Subcutaneous adipose tissue (tissue), 4 donors: ENCODE data around the gene DCUN1D3. TPM values are rescaled to one million over a fixed set of nuclear protein-coding genes. Genes with fewer than 3 reads are reported as not detected.

Source experiments
- total RNA-seq, 4 donors: library from RNA; depleted of rRNA; stranded (reverse); fragments of >200 nt; gene quantifications; one replicate each; pipeline ENCODE4 v1.1.0, GENCODE V29; 2016
- TF ChIP-seq, protein P1 (sequence below): fragments of 450-650 bp; IDR thresholded peaks from one replicate; pipeline ENCODE4 v1.5.1; 2016; ENCODE audit warnings: low read depth, mild to moderate bottlenecking, control low read depth, antibody characterized with exemption, moderate library complexity

The DCUN1D3 gene
- total RNA-seq, 4 donors from 2014 or later: 34.8 to 68.6 (median 43.8) TPM

DNA sequence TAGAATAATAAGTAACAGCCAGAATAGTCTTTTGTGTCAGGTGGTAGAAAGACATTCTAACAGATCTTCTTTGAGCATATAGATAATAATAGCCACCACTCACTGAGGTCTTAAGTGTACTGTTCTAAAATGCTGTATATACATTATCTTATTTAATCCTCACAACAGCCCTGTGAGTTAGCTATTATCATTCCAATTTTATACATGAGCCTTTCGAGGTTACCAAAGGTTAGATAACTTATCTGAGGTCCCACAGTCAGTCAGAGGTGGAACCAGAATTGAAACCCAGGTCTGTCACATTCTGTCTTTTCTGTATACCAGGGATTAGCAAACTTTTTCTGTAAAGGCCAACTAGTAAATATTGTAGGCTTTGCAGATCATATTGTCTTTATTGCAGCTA is 70.6 kb downstream of the DCUN1D3 start:
- TF ChIP-seq, protein P1, sequence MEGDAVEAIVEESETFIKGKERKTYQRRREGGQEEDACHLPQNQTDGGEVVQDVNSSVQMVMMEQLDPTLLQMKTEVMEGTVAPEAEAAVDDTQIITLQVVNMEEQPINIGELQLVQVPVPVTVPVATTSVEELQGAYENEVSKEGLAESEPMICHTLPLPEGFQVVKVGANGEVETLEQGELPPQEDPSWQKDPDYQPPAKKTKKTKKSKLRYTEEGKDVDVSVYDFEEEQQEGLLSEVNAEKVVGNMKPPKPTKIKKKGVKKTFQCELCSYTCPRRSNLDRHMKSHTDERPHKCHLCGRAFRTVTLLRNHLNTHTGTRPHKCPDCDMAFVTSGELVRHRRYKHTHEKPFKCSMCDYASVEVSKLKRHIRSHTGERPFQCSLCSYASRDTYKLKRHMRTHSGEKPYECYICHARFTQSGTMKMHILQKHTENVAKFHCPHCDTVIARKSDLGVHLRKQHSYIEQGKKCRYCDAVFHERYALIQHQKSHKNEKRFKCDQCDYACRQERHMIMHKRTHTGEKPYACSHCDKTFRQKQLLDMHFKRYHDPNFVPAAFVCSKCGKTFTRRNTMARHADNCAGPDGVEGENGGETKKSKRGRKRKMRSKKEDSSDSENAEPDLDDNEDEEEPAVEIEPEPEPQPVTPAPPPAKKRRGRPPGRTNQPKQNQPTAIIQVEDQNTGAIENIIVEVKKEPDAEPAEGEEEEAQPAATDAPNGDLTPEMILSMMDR: no peak

DNA sequence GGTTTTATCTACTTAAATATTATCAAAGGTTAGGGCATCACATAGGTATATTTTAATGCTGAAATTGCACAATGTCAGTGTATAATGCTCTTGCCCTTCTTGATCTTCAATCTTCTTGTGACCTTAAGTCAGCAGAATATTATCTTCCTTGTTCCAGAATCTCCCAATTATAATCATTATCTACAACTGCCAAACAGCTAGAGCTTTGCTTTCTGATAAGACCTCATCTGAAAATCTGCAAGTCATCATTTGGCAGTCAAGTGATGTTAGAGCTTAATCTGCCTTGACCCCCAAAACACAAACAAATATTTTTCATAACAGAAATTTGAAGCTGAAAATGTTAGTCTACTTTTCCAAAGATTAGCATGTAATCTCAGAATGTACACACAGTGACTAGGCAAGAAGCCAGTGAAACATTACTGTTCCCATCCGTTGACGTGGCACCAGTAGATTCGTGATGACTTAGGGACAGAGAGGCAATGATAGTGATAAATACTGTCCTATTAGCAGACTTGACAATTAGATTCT is 74.1 kb downstream of the DCUN1D3 start:
- TF ChIP-seq, protein P1: no peak

DNA sequence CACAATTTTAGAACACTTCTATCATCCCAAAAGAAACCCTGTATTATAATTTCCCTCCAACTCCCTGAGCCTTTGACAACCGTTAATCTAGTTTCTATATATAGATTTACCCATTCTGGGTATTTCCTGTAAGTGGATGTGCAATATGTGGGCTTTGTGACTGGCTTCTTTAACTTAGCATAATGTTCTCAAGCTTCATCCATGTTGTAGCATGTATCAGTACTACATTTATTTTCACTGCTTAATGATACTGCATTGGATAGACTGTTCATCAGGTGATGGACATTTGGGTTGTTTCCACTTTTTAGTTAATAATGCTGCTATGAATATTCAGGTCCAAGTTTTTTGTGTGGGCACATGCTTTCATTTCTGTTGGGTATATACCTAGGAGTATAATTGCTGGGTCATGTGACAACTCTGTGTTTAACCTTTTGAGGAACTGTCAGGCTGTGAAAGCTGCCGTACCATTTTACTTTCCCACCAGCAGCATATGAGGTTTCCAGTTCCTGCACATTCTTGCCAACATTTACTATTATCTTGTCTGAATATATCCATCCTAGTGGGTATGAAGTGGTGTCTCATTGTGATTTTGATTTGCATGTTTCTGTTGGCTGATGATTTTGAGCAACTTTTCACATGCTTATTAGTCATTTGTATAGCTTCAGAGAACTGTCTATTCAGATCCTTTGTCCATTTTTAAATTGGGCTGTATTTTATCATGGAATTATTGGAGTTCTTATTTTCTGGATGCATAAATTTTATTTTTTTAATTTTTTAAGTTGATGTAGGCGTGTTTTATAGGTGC is 77.4 kb downstream of the DCUN1D3 start:
- TF ChIP-seq, protein P1: no peak

GRCh38 chr16:20821682-20822081 is 78.5 kb downstream of the DCUN1D3 start:
- TF ChIP-seq, protein P1: no peak

DNA sequence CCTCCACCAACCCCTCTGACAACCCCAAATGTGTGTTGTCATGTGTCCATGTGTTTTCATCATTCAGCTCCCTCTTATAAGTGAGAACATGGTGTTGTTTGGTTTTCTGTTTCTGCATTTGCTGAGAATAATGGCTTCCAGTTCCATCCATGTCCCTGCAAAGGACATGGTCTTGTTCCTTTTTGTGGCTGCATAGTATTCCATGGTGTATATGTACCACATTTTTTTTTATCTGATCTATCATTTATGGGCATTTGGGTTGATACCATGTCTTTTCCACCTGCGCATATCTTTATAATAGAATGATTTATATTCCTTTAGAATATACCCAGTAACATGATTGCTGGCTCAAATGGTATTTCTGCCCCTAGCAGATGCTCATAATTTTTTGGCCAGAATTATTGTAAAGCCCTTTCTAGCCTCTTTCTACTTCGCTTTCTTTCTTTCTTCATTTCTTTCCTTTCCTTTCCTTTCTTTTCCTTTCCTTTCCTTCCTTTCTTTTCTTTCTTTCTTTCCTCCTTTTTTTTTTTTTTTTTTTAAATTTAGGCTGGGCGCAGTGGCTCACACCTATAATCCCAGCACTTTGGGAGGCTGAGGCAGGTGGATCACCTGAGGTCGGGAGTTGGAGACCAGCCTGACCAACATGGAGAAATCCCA is 81.1 kb downstream of the DCUN1D3 start:
- TF ChIP-seq, protein P1: no peak

- TF ChIP-seq, protein P1: no peak
Observed at GRCh38 chr16:20814784-20815183, 85.4 kb downstream of the DCUN1D3 start.

GRCh38 chr16:20812510-20812909 is 87.6 kb downstream of the DCUN1D3 start:
- TF ChIP-seq, protein P1: no peak
